Head of caudate nucleus (tissue), 42 donors: ENCODE results near the gene FOXM1.
A peak's percentile ranks its signal among the peaks of the same experiment; 100 is the strongest.

ENCODE experiments used
- DNase-seq, 42 donors: peaks; one replicate each; pipeline versions ENCODE4 v3.0.0 to v3.0.0-alpha.2; 2020 to 2021; ENCODE audit warnings: mixed read lengths in 7 of 42
- intact Hi-C: fragments of 100-400 bp; cut with DNase I; formaldehyde crosslinking; loops from one replicate; pipeline ENCODE4 v1.15.0; 2022

The FOXM1 gene

GRCh38 chr12:2877047-2877952 is at the start of gene FOXM1, which contains the start of gene RHNO1:
FOXM1 (minus strand) TSS chr12:2877174; CDS start chr12:2874478, 2,696 bp downstream.
RHNO1 (plus strand) TSS chr12:2877223; CDS start chr12:2885367, 8,144 bp downstream.
- intact Hi-C loops: loop anchor here (10.0 kb wide), 1 partner anchor 82 kb away; the partner anchor contains the start of gene FKBP4
- DNase-seq: peak; percentile 91 to 98 (median 95)

- intact Hi-C loops: no loop called here
- DNase-seq: no peak
Observed at GRCh38 chr12:2925322-2925995, 48.5 kb upstream of the FOXM1 start.

- intact Hi-C loops: no loop called here
- DNase-seq: no peak
Observed at GRCh38 chr12:2924019-2924418, 47.0 kb upstream of the FOXM1 start.

GRCh38 chr12:2923057-2923456 is 46.1 kb upstream of the FOXM1 start:
- intact Hi-C loops: no loop called here
- no peak for DNase-seq

GRCh38 chr12:2922329-2922728 is 45.4 kb upstream of the FOXM1 start:
- intact Hi-C loops: no loop called here
- no peak for DNase-seq

- no peak for DNase-seq
- intact Hi-C loops: no loop called here
Observed at GRCh38 chr12:2919249-2919648, 42.3 kb upstream of the FOXM1 start.

- no peak for DNase-seq
- intact Hi-C loops: no loop called here
Observed at GRCh38 chr12:2912216-2912575, 35.2 kb upstream of the FOXM1 start.

- DNase-seq: no peak
- intact Hi-C loops: no loop called here
Observed at GRCh38 chr12:2904260-2904659, 27.3 kb upstream of the FOXM1 start.

- DNase-seq: peak in 30 of 42 donors; percentile 22 to 85 (median 50)
- intact Hi-C loops: no loop called here
Observed at GRCh38 chr12:2902272-2902880, 25.4 kb upstream of the FOXM1 start.

GRCh38 chr12:2900642-2901041 is 23.7 kb upstream of the FOXM1 start:
- no peak for DNase-seq
- intact Hi-C loops: no loop called here

- no peak for DNase-seq
- intact Hi-C loops: no loop called here
Observed at GRCh38 chr12:2897418-2897817, 20.4 kb upstream of the FOXM1 start.

GRCh38 chr12:2895511-2895910 is 18.5 kb upstream of the FOXM1 start:
- intact Hi-C loops: no loop called here
- DNase-seq: no peak

- intact Hi-C loops: no loop called here
- DNase-seq: peak in 3 of 42 donors; percentile 12 to 49 (median 18)
Observed at GRCh38 chr12:2895051-2895451, 18.1 kb upstream of the FOXM1 start.

GRCh38 chr12:2893007-2893406 is 16.0 kb upstream of the FOXM1 start:
- DNase-seq: no peak
- intact Hi-C loops: no loop called here

- DNase-seq: no peak
- intact Hi-C loops: no loop called here
Observed at GRCh38 chr12:2892246-2892645, 15.3 kb upstream of the FOXM1 start.

- DNase-seq: peak; percentile 12 to 78 (median 56)
Observed at GRCh38 chr12:2891240-2892053, 14.5 kb upstream of the FOXM1 start.

GRCh38 chr12:2890388-2891239 is 13.6 kb upstream of the FOXM1 start, which contains the start of gene TULP3:
TULP3 (plus strand) TSS chr12:2890891; CDS start chr12:2890948, 57 bp downstream.
- intact Hi-C loops: no loop called here
- peak; percentile 98 to 100 (median 100) for DNase-seq

More at GRCh38 chr12:2891240-2892053, 14.5 kb upstream of the FOXM1 start:
- intact Hi-C loops: no loop called here

- DNase-seq: no peak
- intact Hi-C loops: no loop called here
Observed at GRCh38 chr12:2890001-2890387, 13.0 kb upstream of the FOXM1 start.
